SIG-M5 treated with dmso at 0.1 percent for 504 hours (cell line): ENCODE data around the gene PEX26.
"Not testable (repeated sequence)": the region's sequence is repeated elsewhere in the genome, so short reads cannot be mapped to it uniquely, and the experiment has no call there.

Source experiments
- DNase-seq: peaks from one replicate; lab custom pipeline; 2025; ENCODE audit not compliant: unreplicated experiment; lab: John Stamatoyannopoulos, UW

The PEX26 gene

DNA sequence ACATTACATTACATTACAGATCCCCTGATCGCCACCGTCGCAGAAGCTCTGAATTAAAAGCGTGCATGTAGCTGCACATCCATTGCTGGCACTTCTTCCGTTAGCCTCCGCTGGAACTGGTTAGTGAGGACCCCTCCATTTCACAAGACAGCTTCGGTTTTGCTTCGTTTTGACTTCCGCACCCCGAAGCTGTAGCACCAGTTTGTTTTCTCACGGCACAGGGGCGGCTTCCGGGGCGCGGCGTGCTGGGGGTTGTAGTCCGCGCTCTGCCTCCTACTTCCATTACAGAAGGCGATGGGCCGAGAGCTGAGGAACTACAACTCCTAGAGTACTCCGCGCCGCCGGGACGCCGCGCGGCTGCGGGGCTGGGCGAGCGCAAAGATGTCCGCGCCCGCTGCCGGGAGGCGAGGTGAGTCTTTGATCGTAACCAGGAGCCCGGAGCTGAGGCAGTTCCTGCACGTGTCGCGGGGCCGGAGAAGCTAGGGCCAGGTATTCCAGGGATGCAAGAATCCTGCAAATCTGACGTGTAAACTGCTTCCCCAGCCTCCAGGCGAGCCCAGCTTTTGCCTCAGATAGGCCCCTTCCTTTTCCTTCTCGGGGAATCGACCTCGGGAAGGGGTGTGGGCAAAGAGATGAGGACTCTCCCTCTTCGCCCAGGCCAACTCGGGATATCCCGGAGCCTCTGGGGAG, at the start of gene PEX26:
Gene PEX26 (plus strand): TSS at position 352 of the 690 bp plus-strand sequence. CDS start 387 bp downstream, outside the sequence.
- peak; percentile 95 for DNase-seq

DNA sequence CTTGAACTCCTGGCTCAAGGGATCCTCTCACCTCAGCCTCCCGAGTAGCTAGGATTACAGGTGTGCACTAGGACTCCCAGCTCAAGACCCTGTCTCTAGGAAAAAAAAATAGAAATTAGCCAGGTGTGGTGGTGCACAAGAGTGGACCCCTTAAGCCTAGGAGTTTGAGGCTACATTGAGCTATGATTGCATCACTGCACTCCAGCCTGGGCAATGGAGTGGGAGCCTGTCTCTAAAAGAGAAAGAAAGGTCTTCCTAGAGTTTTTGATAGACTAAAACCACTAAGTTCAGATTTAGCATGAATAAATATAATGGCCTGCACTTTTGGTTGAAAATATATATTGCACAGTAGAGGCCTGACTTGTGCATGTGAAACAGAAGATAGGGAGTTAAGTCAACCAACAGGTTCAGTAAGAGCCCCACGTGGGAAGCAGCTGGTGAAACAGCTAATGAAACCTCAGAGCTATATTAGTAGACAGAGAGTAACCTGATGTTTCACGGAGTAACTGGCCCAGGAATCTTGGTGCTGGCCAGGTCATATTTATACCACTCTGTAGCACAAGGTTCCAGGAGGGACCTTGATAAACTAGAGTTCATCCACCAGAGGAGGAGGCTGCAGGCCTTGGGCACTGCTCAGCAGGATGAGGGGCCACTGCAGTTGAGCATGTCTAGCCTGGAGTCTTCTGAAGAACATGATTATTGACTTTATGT, 48.8 kb upstream of the PEX26 start:
- no peak for DNase-seq

- no peak for DNase-seq
These were observed 48.0 kb upstream of the PEX26 start for GRCh38 chr22:18029686-18030267.

- no peak for DNase-seq
These were observed 45.9 kb upstream of the PEX26 start for GRCh38 chr22:18031695-18032454.

DNA sequence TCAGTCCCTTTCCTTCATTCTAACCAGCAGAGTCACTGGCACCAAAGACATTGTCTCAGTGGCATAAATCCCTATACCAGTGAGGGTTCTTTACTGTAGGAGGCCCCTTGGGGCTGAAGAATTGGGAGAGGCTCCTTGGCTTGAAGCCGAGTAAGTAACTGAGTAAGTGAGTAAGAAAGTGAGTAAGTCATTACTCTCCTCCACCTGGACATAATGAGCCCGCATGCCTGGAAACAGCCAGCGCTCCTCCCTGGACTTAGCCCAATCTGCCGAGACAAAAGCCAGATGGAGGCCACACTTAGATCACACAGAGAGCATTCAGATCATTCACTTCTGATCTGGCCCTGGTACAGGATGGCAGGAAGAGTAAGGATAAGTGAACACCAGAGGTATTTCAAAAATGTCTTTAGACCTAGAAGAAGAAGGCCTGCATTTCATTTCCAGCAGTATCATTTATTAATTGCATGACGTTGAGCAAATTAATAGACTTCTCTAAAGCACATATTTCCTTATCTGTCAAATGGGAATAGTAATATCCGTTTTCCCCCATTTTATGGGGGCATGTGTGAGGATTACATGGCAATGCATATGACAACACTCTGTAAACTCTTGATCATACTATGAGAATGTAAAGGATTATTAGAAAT, 45.2 kb upstream of the PEX26 start:
- DNase-seq: no peak

GRCh38 chr22:18033204-18033998, 44.4 kb upstream of the PEX26 start:
- DNase-seq: no peak

DNA sequence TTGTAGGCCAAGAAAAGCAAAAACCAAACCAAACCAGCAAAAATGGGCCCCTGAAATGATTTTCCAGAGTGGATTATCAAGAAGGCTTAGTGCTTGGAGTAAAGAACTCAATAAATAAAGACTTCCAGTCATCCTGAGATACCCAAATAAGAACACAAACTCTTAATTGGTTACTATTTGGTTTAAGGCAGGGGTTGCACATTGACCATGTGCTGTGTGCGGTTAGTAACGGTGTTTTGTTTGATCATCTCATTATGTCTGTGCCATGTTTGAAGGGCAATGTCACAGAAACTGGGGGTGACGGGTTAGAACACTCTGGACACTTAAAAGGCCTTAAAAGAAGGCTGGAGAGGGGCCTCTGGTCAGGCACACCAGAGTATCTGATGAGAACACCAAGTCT, 43.7 kb upstream of the PEX26 start:
- no peak for DNase-seq

GRCh38 chr22:18035751-18036150, 42.0 kb upstream of the PEX26 start:
- no peak for DNase-seq

DNA sequence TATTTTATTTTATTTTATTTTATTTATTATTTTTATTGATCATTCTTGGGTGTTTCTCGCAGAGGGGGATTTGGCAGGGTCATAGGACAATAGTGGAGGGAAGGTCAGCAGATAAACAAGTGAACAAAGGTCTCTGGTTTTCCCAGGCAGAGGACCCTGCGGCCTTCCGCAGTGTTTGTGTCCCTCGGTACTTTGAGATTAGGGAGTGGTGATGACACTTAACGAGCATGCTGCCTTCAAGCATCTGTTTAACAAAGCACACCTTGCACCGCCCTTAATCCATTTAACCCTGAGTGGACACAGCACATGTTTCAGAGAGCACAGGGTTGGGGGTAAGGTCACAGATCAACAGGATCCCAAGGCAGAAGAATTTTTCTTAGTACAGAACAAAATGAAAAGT, 36.9 kb upstream of the PEX26 start:
- DNase-seq: not testable (repeated sequence)

- peak; percentile 15 for DNase-seq
These were observed 35.1 kb upstream of the PEX26 start for GRCh38 chr22:18042685-18043084.

DNA sequence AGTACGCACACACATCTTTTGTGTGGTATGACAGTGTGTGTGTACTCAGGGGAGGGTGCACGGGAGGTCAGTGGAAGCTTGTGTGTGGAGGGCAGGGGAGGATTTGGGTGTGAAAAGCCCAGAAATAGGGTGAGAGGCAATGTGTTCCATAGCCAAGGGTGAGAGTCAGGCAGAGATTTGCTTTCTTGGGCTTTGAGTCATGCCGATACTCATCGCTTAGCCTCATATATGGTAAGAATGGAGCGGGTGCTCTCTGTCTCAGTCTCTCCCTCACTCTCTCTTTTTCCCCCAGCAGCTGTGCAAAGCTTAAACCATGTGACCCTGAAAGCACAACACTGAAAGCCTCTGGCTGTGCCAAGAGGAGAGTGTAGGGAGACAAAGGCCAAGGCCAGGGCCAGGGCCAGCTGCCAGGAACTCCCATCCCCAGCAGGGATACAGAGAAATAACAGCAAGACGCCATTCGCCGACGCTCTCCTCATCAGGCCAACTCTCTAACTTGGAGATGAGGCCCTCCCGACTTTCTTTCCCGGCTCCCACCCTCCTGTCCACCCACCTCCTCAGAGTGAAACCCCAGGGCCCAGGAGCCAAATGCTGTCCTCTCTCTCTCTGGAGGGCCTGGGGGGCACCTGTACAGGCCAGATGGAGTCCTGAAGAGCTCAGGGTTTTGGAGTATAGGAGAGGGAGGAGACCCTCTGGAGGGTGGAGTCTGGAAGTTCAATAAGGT, 33.1 kb upstream of the PEX26 start:
- DNase-seq: no peak

DNA sequence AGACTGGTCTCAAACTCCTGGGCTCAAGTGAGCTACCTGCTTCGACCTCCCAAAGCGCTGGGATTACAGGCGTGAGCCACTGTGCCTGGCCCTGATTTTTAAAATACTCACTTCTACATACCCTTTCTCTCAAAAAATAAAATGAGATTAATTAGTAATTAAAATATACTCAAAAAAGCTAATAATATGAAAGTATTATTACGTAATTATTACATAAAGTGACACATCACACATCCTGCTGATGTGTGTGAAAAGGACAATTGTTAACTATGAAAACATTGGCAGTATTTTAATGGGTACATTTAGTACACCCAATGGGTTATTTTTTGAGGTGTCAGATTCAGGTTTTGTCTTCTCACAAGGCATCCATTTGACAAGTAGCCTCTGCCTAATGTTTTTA, 32.0 kb upstream of the PEX26 start:
- no peak for DNase-seq

DNA sequence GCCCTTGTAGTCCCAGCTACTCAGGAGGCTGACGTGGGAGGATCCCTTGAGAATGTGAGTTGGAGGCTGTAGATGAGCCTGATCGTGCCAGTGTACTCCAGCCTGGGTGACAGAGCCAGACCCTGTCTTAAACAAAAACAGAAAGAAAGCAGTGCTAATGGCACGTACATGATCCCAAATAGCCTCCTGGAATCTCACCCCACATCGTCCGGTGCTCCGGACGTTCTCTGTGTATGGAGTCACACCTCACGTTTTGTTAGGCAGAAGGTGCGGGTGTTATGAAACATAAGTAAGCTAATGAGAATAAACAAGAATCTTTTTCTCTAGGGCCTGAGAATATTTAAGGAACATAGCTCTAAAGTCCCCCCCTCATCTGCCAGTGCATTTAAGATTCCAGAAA, 29.7 kb upstream of the PEX26 start:
- DNase-seq: no peak

GRCh38 chr22:18048441-18048898, 29.3 kb upstream of the PEX26 start:
- no peak for DNase-seq

DNA sequence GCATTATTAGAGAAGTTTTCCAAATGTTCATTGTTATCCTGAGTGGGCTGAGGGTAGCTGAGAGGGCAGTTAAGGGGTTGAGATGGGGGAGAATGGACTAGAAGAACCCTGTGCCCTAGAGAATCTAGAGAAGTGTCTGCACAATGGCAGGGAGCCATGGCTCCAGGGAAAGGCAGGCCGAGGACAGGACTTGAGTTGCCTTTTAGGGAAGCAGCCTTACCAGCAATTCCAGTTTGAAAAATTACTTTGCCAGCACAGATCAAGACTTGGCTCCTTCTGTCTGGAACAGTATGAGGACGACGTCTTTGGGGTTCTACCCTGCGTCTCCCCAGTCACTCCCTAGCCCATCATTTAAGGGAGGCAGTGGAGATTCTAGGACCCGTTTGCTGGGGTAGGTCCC, 27.7 kb upstream of the PEX26 start:
- DNase-seq: no peak

DNA sequence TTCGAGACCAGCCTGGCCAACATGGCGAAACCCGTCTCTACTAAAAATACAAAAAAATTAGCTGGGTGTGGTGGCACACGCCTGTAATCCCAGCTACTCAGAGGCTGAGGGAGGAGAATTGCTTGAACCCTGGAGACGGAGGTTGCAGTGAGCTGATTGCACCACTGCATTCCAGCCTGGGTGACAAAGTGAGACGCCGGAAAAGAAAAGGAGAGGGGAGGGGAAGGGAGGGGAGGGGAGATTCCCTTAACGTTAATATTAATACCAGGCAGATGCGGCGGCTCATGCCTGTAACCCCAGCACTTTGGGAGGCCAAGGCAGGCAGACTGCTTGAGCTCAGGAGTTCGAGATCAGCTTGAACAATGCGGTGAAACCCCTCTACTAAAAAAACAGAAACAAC, 26.7 kb upstream of the PEX26 start:
- not testable (repeated sequence) for DNase-seq

- not testable (repeated sequence) for DNase-seq
These were observed 24.4 kb upstream of the PEX26 start for GRCh38 chr22:18053216-18053946.

GRCh38 chr22:18055619-18056160, 22.1 kb upstream of the PEX26 start:
- DNase-seq: no peak
